A673 (cell line): Measurements from ENCODE around the gene VAV2.
"Not testable (repeated sequence)": the region's sequence is repeated elsewhere in the genome, so short reads cannot be mapped to it uniquely, and the experiment has no call there.

Experiments used
- CTCF ChIP-seq: fragments of 300-800, 200-600 bp; sonication (generic); conservative IDR thresholded peaks from 2 replicates; pipeline ENCODE4 v1.5.1; 2017; ENCODE audit warnings: low read depth, mild to moderate bottlenecking, antibody characterized with exemption, low read length, moderate library complexity, mixed read lengths
- EZH2 ChIP-seq: fragments of 200-600 bp; sonication (generic); IDR thresholded peaks from 2 replicates; pipeline ENCODE4 v1.6.1; 2017; ENCODE audit warnings: borderline replicate concordance, low read depth, mild to moderate bottlenecking, mixed read lengths, antibody characterized with exemption, low read length; ENCODE audit not compliant: poor library complexity, severe bottlenecking

GRCh38 chr9:133766234-133766633, 225.9 kb downstream of the VAV2 start:
- TF ChIP-seq CTCF, EZH2: not testable (repeated sequence)
